ENCODE measurements around the gene RNF222. TPM values are rescaled to one million over a fixed set of nuclear protein-coding genes. Genes with fewer than 3 reads are reported as not detected.
"Not testable (repeated sequence)": the region's sequence is repeated elsewhere in the genome, so short reads cannot be mapped to it uniquely, and the experiment has no call there.

RNF222 gene
- polyA plus RNA-seq, 2 of the 4 experiments (the other 2 are of a cell fraction), result not detected

- ATAC-seq; H3K27ac ChIP-seq; H3K4me3 ChIP-seq; H3K4me1 ChIP-seq; H3K9me3 ChIP-seq; H3K4me2 ChIP-seq; FAIRE-seq; DNase-seq (ENCODE audit: low read depth in 1 of 2, low spot score in 1 of 2): not testable (repeated sequence)
- 70% methylated on average over 9 of the region's 9 CpGs for WGBS (ENCODE audit: missing lambda C conversion rate)
- ChIA-PET POLR2A (interaction anchor here (0.8 to 1.4 kb wide), 2 partner anchors 11 to 41 kb away, joined by 3 to 6 read pairs; partner anchors contain the start of gene NDEL1), CTCF (interaction anchor here (0.6 to 9.3 kb wide), 9 partner anchors 8 to 560 kb away, joined by 3 to 71 read pairs (median 3); partner anchors contain the start of gene RPL26)
Observed at GRCh38 chr17:8394497-8394896, 3.1 kb downstream of the RNF222 start.

- peak in 1 of 2 experiments; percentile 14; a peak in 2 of 6 replicates for ATAC-seq
- WGBS (ENCODE audit: missing lambda C conversion rate), result 53% methylated on average over 8 of the region's 8 CpGs
- H3K4me3 ChIP-seq, result no peak overlapping the region
- H3K4me2 ChIP-seq, result no peak overlapping the region
- TF ChIP-seq RAD21 (conservative IDR thresholded peaks at IDR 0.05 in 1 of 2, IDR thresholded peaks at IDR 0.05 in 1 of 2), result no peak
- TF ChIP-seq CBX2 (IDR thresholded peaks at IDR 0.05; ENCODE audit: borderline replicate concordance, low read depth), result no peak
- no peak for TF ChIP-seq BCL3 (IDR thresholded peaks at IDR 0.05)
- no peak for TF ChIP-seq CHD4 (IDR thresholded peaks at IDR 0.05; ENCODE audit: borderline replicate concordance)
- TF ChIP-seq EHMT2 (IDR thresholded peaks at IDR 0.05; ENCODE audit: low read depth), result no peak
- TF ChIP-seq USF2 (IDR thresholded peaks at IDR 0.05), result no peak
- TF ChIP-seq MAX (IDR thresholded peaks at IDR 0.05), result no peak
- no peak for TF ChIP-seq RNF2 (IDR thresholded peaks at IDR 0.05; ENCODE audit: borderline replicate concordance, low read depth)
- TF ChIP-seq NR3C1 (IDR thresholded peaks at IDR 0.05), result no peak
- no peak for TF ChIP-seq KDM5A (IDR thresholded peaks at IDR 0.05)
- TF ChIP-seq ZFP36 (IDR thresholded peaks at IDR 0.05; ENCODE audit: borderline replicate concordance, partially characterized antibody), result no peak
- no peak for TF ChIP-seq RCOR1 (IDR thresholded peaks at IDR 0.05; ENCODE audit: low read depth, low read length)
- TF ChIP-seq CBX8 (IDR thresholded peaks at IDR 0.05), result no peak
- no peak for TF ChIP-seq MAFK (IDR thresholded peaks at IDR 0.05; ENCODE audit: partially characterized antibody)
- TF ChIP-seq ZNF302 (CRISPR knock-in tag; IDR thresholded peaks at IDR 0.05), result no peak
- no peak for TF ChIP-seq RFX5 (IDR thresholded peaks at IDR 0.05)
- CTCF ChIA-PET, result interaction anchor here (0.6 to 9.3 kb wide), 8 partner anchors 9 to 392 kb away, joined by 3 to 71 read pairs (median 6); partner anchors contain the start of gene RPL26
- H3K27ac ChIP-seq, result no peak overlapping the region
- peaks cover 6% of the 10 kb centered on the region; the same call in 1 of the 3 replicates for H3K4me1 ChIP-seq
- H3K9me3 ChIP-seq, result no peaks in the 10 kb centered on the region
- no peak for FAIRE-seq
- no peak for DNase-seq (ENCODE audit: low read depth in 1 of 2, low spot score in 1 of 2)
- POLR2A ChIA-PET, result interaction anchor here (1.4 kb wide), 1 partner anchor 10 kb away, joined by 6 read pairs; no protein-coding TSS in a partner anchor
Observed at GRCh38 chr17:8393470-8394231, 4.0 kb downstream of the RNF222 start.

GRCh38 chr17:8392674-8393469 lies 4.8 kb downstream of the RNF222 start:
- 88% methylated on average over 38 of the region's 46 CpGs for WGBS (ENCODE audit: missing lambda C conversion rate)
- H3K9me3 ChIP-seq, result no peaks in the 10 kb centered on the region
- H3K27ac ChIP-seq, result no peak overlapping the region
- no peak for DNase-seq (ENCODE audit: low read depth in 1 of 2, low spot score in 1 of 2)
- CTCF ChIA-PET, result interaction anchor here (1.4 to 9.3 kb wide), 4 partner anchors 10 to 354 kb away, joined by 3 to 71 read pairs (median 24); partner anchors contain the start of gene RPL26
- TF ChIP-seq POLR2AphosphoS2 (conservative IDR thresholded peaks at IDR 0.05; ENCODE audit: low read length) (no peak), JUN (IDR thresholded peaks at IDR 0.05) (no peak), RCOR1 (IDR thresholded peaks at IDR 0.05; ENCODE audit: low read depth, low read length) (no peak), EHF (CRISPR knock-in tag; IDR thresholded peaks at IDR 0.05) (no peak), JUNB (IDR thresholded peaks at IDR 0.05) (no peak), RARB (CRISPR knock-in tag; IDR thresholded peaks at IDR 0.05) (no peak), CBX8 (IDR thresholded peaks at IDR 0.05) (no peak), ELK1 (IDR thresholded peaks at IDR 0.05; ENCODE audit: low read depth, low read length) (no peak), FOXS1 (CRISPR knock-in tag; IDR thresholded peaks at IDR 0.05) (no peak), NPAS2 (CRISPR knock-in tag; IDR thresholded peaks at IDR 0.05; ENCODE audit: borderline replicate concordance) (no peak), SREBF2 (IDR thresholded peaks at IDR 0.05) (no peak), HOXB5 (CRISPR knock-in tag; IDR thresholded peaks at IDR 0.05) (no peak), PBX3 (IDR thresholded peaks at IDR 0.05) (no peak)
- peak; percentile 8 to 33; a peak in 4 of 6 replicates for ATAC-seq
- no peak overlapping the region for H3K4me3 ChIP-seq
- H3K4me2 ChIP-seq, result no peak overlapping the region
- POLR2A ChIA-PET, result interaction anchor here (0.7 kb wide), 1 partner anchor 8 kb away, joined by 3 read pairs; no protein-coding TSS in a partner anchor
- peaks cover 6% of the 10 kb centered on the region; the same call in 1 of the 3 replicates for H3K4me1 ChIP-seq
- no peak for FAIRE-seq
